GM19324 (cell line): ENCODE results near the gene MKNK2.
"Not testable (repeated sequence)": the region's sequence is repeated elsewhere in the genome, so short reads cannot be mapped to it uniquely, and the experiment has no call there.

ENCODE experiments used
- ATAC-seq: cut with Tn5 transposase; IDR thresholded peaks from one replicate; pipeline ENCODE4 v1.9.1; 2021; ENCODE audit warnings: mild to moderate bottlenecking, moderate library complexity; ENCODE audit not compliant: unreplicated experiment, low FRiP score

Gene MKNK2

DNA sequence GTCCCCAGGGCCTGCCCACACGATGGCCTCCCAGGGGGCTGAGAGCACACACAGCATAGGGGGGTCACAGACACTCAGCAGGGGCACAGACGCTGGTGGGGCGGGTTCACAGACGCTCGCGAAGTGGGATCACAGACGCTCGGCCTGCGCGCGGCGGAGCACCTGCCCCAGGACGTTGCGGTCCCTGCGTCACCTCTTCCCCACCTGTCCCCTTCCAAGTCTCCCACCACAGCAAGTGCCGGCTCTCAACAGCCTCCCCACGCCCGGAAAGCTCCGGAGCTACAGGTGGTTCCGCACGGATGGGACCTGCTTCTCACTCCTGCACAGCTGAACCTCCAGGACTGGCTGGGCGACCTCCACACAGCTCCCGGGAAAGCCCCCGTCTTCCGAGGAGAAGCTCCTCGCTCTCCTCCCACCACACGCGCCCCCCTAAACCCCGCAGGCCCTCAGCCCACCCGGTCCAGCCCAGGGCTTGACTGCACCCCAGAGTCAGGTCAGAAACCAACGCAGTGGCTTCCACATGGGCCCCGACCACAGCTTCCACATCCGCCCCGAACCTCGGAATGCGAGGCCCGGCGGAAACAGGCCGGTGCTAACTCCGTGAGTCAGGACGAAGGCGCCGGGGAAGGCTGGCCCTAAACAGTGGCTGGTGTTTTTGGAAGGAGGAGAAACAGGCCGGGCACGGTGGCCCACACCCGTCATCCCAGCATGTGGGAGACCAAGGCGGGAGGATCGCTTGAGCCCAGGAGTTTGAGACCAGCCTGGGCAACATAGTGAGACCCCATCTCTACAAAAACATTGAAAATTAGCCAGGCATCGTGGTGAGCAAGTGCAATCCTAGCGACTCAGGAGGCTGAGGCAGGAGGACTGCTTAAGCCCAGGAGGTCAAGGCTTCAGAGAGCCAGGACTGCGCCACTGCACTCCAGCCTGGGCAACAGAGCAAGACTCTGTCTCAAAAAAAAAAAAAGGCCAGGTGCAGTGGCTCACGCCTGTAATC lies 52.0 kb downstream of the MKNK2 start:
- no peak for ATAC-seq

DNA sequence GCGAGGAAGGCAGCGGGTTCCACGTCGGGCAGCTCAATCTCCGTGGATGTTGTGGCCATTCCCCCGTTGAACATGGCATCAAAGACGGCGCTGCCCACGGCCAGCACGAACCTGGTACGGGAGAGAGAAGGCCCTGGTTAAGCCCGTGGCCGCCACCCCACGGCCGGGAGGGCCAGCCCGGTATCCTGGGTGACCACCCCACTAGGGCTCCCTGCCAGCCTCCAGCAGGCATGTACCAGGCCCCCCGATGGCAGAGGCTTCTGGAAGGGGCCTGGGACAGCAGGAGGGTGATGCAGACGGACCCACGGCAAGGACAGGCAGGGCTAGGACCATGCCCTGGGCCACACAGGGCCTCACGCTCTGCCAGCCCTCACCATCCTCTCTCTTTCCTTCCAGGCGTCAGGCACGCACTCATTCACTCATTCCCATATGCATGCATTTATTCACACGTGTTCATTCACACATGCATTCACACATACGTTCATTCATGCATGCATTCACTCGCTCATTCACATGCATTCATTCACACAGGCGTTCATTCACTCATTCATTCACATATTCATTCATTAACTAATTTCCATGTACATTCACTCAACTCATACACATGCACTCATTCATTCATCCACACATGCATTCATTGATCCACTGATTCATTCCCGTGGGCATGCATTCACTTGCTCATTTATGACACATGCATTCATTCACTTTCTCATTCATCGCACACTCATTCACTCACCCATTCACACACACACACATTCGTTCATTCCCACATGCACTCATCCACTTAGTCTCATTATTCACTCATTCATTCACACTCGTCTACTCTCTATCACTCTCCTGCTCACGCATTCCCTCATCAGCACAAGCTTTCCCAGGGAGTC lies 53.5 kb downstream of the MKNK2 start:
- ATAC-seq: no peak

DNA sequence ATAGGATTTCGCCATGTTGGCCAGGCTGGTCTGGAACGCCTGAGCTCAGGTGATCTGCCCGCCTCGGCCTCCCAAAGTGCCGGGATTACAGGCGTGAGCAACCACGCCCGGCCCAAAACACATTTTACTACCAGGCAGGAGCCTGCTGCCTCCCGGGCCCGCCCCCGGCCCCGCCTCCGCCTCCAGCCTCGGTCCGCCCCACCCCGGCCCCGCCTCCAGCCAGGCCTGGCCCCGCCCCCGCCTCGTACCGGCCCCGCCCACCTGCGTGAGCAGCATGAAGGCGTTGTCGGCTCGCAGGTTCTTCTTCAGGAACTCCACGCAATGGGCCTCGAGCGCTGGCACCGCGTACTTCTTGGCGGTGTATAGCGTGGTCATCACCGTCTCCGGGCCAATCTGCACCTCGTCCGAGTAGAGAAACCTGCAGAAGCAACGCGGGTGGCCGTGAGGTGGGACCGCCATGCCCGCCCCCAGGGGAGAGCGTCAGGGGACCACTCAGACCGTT lies 58.2 kb downstream of the MKNK2 start:
- no peak for ATAC-seq

DNA sequence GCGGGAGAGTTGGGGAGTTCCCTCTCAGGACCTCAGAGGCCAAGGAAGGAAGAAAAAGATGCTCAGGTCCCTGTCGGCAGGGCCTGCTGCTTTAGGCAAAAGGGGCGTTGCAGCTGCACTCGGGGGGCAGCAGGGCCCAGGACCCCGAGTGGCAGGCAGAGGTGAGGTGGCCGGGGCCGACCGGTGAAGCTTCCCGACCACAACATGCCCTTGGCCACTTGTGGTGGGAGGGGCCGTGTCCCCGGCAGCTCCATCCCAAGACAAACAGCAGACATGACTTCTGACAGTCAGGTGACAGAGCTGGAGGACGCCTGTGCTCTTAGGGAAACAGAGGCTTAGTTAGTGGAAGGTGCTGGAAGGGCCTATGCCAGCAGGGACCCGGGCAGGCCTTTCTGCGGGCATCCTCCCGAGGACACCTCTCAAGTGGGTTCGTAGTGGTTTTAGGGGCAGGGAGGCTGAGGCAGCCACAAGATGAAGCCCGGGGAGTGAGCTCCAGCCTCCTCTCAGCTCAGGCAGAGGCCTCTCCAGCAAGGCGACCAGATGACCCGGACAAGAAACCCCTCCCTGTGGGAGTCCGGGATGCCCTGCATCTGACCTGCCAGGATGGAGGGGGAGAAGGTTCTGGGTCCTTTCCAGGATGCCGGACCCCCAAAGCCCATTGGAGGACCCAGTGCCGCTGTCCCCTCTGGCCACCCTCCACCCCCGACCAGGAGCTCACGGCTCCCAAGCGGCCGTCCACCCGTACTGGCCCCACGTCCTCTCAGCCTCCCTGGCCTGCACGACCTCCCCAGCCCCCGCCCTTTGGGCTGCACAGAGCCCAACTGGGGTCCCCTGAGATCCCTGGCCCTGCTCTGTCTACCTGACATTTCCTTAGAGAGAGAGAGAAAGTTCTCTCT lies 59.8 kb downstream of the MKNK2 start:
- ATAC-seq: no peak

DNA sequence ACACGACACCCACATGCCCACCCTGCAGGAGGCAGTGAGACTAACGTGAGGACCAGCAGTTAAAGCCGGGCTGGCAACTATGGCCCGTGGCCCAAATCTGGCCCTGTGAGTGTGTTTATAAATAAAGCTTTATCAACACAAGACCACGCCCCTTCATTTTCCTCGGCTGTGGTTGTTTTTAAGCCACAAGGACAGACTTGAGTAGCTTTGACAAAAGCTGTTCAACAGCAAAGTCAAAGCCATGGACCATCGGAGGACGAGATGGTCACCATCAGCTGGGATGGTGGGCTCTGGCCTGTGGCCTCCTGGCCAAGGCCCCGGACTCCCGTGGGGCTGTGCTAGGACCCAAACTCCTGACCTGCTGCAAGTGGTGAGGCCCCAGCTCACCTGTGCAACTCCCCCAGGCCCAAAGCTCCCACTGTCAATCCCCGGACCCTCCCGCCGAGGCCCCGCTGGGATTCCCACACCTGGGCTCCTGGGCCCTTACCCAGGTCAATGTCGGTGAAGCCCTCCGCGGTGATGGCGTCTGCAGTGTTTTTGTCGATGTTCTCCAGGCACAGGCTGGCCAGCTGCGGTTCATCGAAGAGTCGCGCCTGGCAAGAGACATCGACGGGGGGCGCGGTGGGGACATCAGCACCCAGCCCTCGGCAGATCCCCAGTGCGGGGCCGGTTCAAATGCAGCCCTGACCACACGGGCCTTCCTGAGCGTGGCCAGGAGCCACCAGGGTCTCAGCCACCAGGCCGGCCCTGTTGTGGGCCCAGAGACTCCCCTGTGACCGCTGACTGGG lies 60.6 kb downstream of the MKNK2 start:
- no peak for ATAC-seq

DNA sequence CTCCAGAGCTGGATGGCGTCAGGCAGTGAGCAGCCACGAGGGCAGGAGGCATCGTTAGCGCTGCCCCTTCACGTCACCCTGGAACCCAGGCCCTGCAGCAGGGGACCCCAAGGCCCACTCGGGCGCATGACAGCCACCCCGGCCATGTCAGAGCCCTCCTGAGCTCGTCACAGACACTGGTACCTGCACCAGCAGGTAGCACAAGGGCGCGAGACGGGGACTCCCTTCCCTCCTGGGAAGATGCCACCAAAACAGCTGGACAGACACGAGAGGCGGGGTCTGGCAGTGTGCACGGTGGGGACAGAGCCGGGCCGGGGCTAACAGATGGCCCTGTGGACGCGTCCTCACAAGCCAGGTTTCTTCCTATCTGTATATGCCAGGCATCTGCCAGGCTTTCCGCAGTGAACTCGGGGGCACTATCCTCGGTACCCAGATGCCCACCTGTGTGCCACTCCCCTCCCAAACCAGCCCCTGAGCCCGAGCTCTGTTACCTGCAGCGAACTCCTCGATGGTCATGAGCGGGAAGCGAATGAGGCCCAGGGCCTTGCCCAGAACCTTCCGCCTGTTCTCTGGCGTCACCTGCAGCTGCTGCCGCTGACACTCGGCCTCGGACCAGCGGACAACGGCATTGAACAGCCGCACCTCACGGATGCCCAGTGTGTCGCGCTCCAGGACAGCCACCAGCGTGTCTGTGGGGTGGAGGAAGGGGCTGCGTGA lies 61.4 kb downstream of the MKNK2 start:
- no peak for ATAC-seq

DNA sequence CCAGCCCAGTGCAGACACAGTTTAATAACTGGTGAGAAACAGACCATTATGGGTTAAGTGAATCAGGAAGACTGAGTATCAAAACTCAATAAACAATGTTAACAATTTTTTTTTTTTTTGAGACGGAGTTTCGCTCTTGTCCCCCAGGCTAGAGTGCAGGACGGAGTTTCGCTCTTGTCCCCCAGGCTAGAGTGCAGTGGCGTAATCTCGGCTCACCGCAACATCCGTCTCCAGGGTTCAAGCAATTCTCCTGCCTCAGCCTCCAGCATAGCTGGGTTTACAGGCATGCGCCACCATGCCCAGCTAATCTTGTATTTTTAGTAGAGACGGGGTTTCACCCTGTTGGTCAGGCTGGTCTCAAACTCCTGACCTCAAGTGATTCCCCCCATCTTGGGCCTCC lies 62.6 kb downstream of the MKNK2 start:
- ATAC-seq: not testable (repeated sequence)
